OCI-LY3 (cell line): Measurements from ENCODE around the gene CD84.

Source experiments
- CTCF ChIP-seq: fragments of 200-600, 300-600 bp; sonication (generic); IDR thresholded peaks from 2 replicates; pipeline ENCODE4 v1.5.1; 2014; ENCODE audit warnings: antibody characterized with exemption, low read length, low read depth
- EZH2phosphoT487 ChIP-seq: fragments of 200-600 bp; shearing (Covaris generic); IDR thresholded peaks from 2 replicates; pipeline ENCODE4 v1.6.1; 2018; ENCODE audit warnings: antibody characterized with exemption, mixed run types, low read depth

- TF ChIP-seq CTCF = no peak
- TF ChIP-seq EZH2phosphoT487 = no peak
Measured at GRCh38 chr1:160548183-160548582, 31.1 kb downstream of the CD84 start.
